Measurements from ENCODE around the gene PAOX. TPM values are rescaled to one million over a fixed set of nuclear protein-coding genes. Genes with fewer than 3 reads are reported as not detected.

PAOX gene
- total and polyA plus RNA-seq, 2 of the 4 experiments (the other 2 are of a cell fraction) = 3.8 to 4.5 TPM

- no peak overlapping the region for H2BK15ac ChIP-seq (ENCODE audit: low read depth, low read length)
- no peak overlapping the region for H3K23ac ChIP-seq (ENCODE audit: low read depth, low read length)
- DNase-seq = no peak
- no peak overlapping the region for H3K4ac ChIP-seq (ENCODE audit: low read depth, low read length)
- TF ChIP-seq NFE2L2 (IDR thresholded peaks at IDR 0.05; ENCODE audit: low read depth, low read length) (no peak), CHD1 (IDR thresholded peaks at IDR 0.05; ENCODE audit: low read depth, low read length) (no peak), RAD21 (IDR thresholded peaks at IDR 0.05; ENCODE audit: low read length) (no peak), MAZ (IDR thresholded peaks at IDR 0.05; ENCODE audit: borderline replicate concordance, low read depth, low read length) (no peak), FOS (IDR thresholded peaks at IDR 0.05; ENCODE audit: low read depth, low read length) (no peak), BHLHE40 (IDR thresholded peaks at IDR 0.05; ENCODE audit: low read depth, low read length) (no peak), USF2 (IDR thresholded peaks at IDR 0.05; ENCODE audit: low read depth, low read length) (no peak), CEBPB (IDR thresholded peaks at IDR 0.05; ENCODE audit: low read depth, low read length) (no peak), RFX5 (IDR thresholded peaks at IDR 0.05; ENCODE audit: low read depth, low read length) (no peak), SMC3 (IDR thresholded peaks at IDR 0.05; ENCODE audit: low read depth, low read length) (no peak)
- no peaks in the 10 kb centered on the region for H3K27me3 ChIP-seq (ENCODE audit: control insufficient read depth, insufficient read depth, low read length)
- H2BK120ac ChIP-seq (ENCODE audit: low read depth, low read length) = no peak overlapping the region
- no peak overlapping the region for H3K18ac ChIP-seq (ENCODE audit: low read depth, low read length)
- in situ Hi-C loops (cut with MboI; ENCODE audit: low sequenced_read_pairs) (no loop called here), dilution Hi-C loops (cut with HindIII; ENCODE audit: low sequenced_read_pairs, unreplicated experiment) (no loop called here), intact Hi-C loops (cut with micrococcal nuclease) (no loop called here)
- no peak overlapping the region for H2AK9ac ChIP-seq (replicated peaks; ENCODE audit: low read depth, low read length, poor library complexity)
- H2BK20ac ChIP-seq (ENCODE audit: low read depth, low read length) = no peak overlapping the region
- no peak overlapping the region for H2AFZ ChIP-seq (replicated peaks; ENCODE audit: low read length, poor library complexity)
- no peak overlapping the region for H4K5ac ChIP-seq (ENCODE audit: low read depth, low read length)
- H4K8ac ChIP-seq (ENCODE audit: low read depth in 2 of 2, low read length in 2 of 2) = no peak overlapping the region
- no peak overlapping the region for H3K4me2 ChIP-seq (ENCODE audit: low read depth, low read length)
- H3K79me1 ChIP-seq (ENCODE audit: low read depth in 1 of 2, low read length in 2 of 2) = peaks cover 26 to 51% of the 10 kb centered on the region in 2 experiments
- H3K9ac ChIP-seq (ENCODE audit: low read depth, low read length) = no peak overlapping the region
- BruUV-seq (replicated peaks) = no TSS peak
- H3K9me1 ChIP-seq (ENCODE audit: insufficient read depth, low read length) = peaks cover 6% of the 10 kb centered on the region; the same call in 1 of the 2 replicates
- no peaks in the 10 kb centered on the region for H3K9me3 ChIP-seq (ENCODE audit: control insufficient read depth, insufficient read depth, low read length)
- CTCF ChIA-PET = no interaction called here
- peaks cover 8% of the 10 kb centered on the region; the same call in 1 of the 2 replicates for H4K20me1 ChIP-seq (ENCODE audit: insufficient read depth, low read length)
- no peak overlapping the region for H3K56ac ChIP-seq (ENCODE audit: extremely low read depth, insufficient read depth, low read length)
- no peak overlapping the region for H2AK5ac ChIP-seq (ENCODE audit: low read depth, low read length)
- POLR2A ChIA-PET (ENCODE audit: unreplicated experiment) = no interaction called here
- no peak overlapping the region for H4K91ac ChIP-seq (ENCODE audit: insufficient read depth, low read depth, low read length)
- 94% methylated on average over 2 of the region's 21 CpGs; no CpG with 5 or more reads in 1 of the 2 experiments for WGBS, 2 experiments (ENCODE audit: extremely low coverage in 2 of 2, insufficient read length in 1 of 2)
- no peak overlapping the region for H3K14ac ChIP-seq (replicated peaks; ENCODE audit: low read depth, low read length)
- H2BK5ac ChIP-seq (ENCODE audit: low read depth, low read length, poor library complexity, severe bottlenecking) = no peak overlapping the region
- peaks cover 51% of the 10 kb centered on the region for H3K36me3 ChIP-seq (ENCODE audit: control insufficient read depth, insufficient read depth, low read length)
- ATAC-seq (ENCODE audit: low read depth) = no peak
- H3K27ac ChIP-seq (ENCODE audit: insufficient read depth, low read length) = no peak overlapping the region
- H3K4me3 ChIP-seq (ENCODE audit: insufficient read depth, low read depth, low read length) = no peak overlapping the region
- peaks cover 4% of the 10 kb centered on the region; the same call in 1 of the 2 replicates for H3K4me1 ChIP-seq (ENCODE audit: control insufficient read depth, insufficient read depth, low read length)
Observed at GRCh38 chr10:133401981-133402725, 23.1 kb downstream of the PAOX start.
